HEK293 (cell line): Measurements from ENCODE around the gene KANSL1.

Experiments
- CTCF ChIA-PET: fragments of 350-600 bp; formaldehyde crosslinking; extraction: SDS; loops from one replicate; lab custom pipeline; 2021; ENCODE audit warnings: antibody characterized with exemption; lab: Yijun Ruan, JAX
- POLR2A ChIA-PET: fragments of 300-600 bp; formaldehyde crosslinking; extraction: SDS; loops from one replicate; lab custom pipeline; 2020; ENCODE audit warnings: antibody characterized with exemption, inconsistent platforms; lab: Yijun Ruan, JAX
- H3K27ac ChIP-seq: fragments of 200-500 bp; sonication (Bioruptor generic); 2 replicates; pipeline ENCODE4 v1.5.1; 2014; ENCODE audit warnings: low read depth, low read length, control low read depth, inconsistent platforms; ENCODE audit errors: extremely low read depth
- H3K36me3 ChIP-seq, 2 experiments: fragments of 200-500 bp in 1 of 2; sonication (Bioruptor generic) in 1 of 2; 1 replicate in 1 of 2; 2 replicates in 1 of 2; pipeline ENCODE4 v1.5.1; 2014 to 2017; ENCODE audit warnings: inconsistent platforms in 2 of 2, low read length in 2 of 2; ENCODE audit not compliant: control insufficient read depth in 2 of 2, insufficient read depth in 1 of 2
- H3K4me1 ChIP-seq: fragments of 200-500 bp; sonication (Bioruptor generic); 2 replicates; pipeline ENCODE4 v1.5.1; 2014; ENCODE audit warnings: mild to moderate bottlenecking, low read length, inconsistent platforms; ENCODE audit not compliant: control insufficient read depth, insufficient read depth
- H3K4me3 ChIP-seq: 2 replicates; pipeline ENCODE4 v1.5.1; 2011; ENCODE audit warnings: low read depth, mild to moderate bottlenecking, control low read depth, low read length, moderate library complexity
- H3K9me3 ChIP-seq: fragments of 200-500 bp; sonication (Bioruptor generic); 2 replicates; pipeline ENCODE4 v1.5.1; 2014; ENCODE audit warnings: low read depth, low read length, inconsistent platforms; ENCODE audit not compliant: control insufficient read depth, insufficient read depth
- FEZF1 ChIP-seq: fragments of 450-650 bp; formaldehyde crosslinking; IDR thresholded peaks from 2 replicates; pipeline ENCODE4 v1.5.1; 2016; ENCODE audit warnings: missing biosample characterization, missing genetic modification characterization
- IKZF3 ChIP-seq: fragments of 450-650 bp; IDR thresholded peaks from 2 replicates; pipeline ENCODE4 v1.5.0; 2018; ENCODE audit warnings: missing biosample characterization, mild to moderate bottlenecking, missing genetic modification characterization, moderate library complexity
- PRDM10 ChIP-seq: fragments of 450-650 bp; formaldehyde crosslinking; IDR thresholded peaks from 2 replicates; pipeline ENCODE4 v1.5.1; 2016; ENCODE audit warnings: missing biosample characterization, missing genetic modification characterization
- PRDM6 ChIP-seq: fragments of 450-650 bp; formaldehyde crosslinking; IDR thresholded peaks from 2 replicates; pipeline ENCODE4 v1.5.1; 2017; ENCODE audit warnings: missing biosample characterization, missing genetic modification characterization
- SCRT1 ChIP-seq: fragments of 450-650 bp; formaldehyde crosslinking; IDR thresholded peaks from 2 replicates; pipeline ENCODE4 v1.5.1; 2016; ENCODE audit warnings: missing biosample characterization, missing genetic modification characterization, borderline replicate concordance
- SCRT2 ChIP-seq: fragments of 450-650 bp; formaldehyde crosslinking; IDR thresholded peaks from 2 replicates; pipeline ENCODE4 v1.5.1; 2016; ENCODE audit warnings: missing biosample characterization, missing genetic modification characterization
- WT1 ChIP-seq: fragments of 450-650 bp; formaldehyde crosslinking; IDR thresholded peaks from 2 replicates; pipeline ENCODE4 v1.5.1; 2016; ENCODE audit warnings: missing biosample characterization, missing genetic modification characterization
- ZBTB26 ChIP-seq: fragments of 450-650 bp; formaldehyde crosslinking; optimal IDR thresholded peaks from 2 replicates; pipeline ENCODE3; 2016; ENCODE audit warnings: missing biosample characterization, mild to moderate bottlenecking, missing genetic modification characterization
- ZNF121 ChIP-seq: fragments of 450-650 bp; formaldehyde crosslinking; IDR thresholded peaks from 2 replicates; pipeline ENCODE4 v1.5.1; 2016; ENCODE audit warnings: missing biosample characterization, missing genetic modification characterization
- ZNF362 ChIP-seq: fragments of 450-650 bp; formaldehyde crosslinking; IDR thresholded peaks from 2 replicates; pipeline ENCODE4 v1.5.1; 2016; ENCODE audit warnings: missing biosample characterization, missing genetic modification characterization
- ZNF366 ChIP-seq: fragments of 450-650 bp; formaldehyde crosslinking; conservative IDR thresholded peaks from 2 replicates; pipeline ENCODE4 v1.5.1; 2016; ENCODE audit warnings: missing biosample characterization, missing genetic modification characterization
- ZNF426 ChIP-seq: fragments of 450-650 bp; formaldehyde crosslinking; IDR thresholded peaks from 2 replicates; pipeline ENCODE4 v1.5.1; 2017; ENCODE audit warnings: missing biosample characterization, missing genetic modification characterization, mild to moderate bottlenecking, inconsistent platforms, moderate library complexity
- ZNF664 ChIP-seq: fragments of 450-650 bp; formaldehyde crosslinking; IDR thresholded peaks from 2 replicates; pipeline ENCODE4 v1.5.1; 2016; ENCODE audit warnings: missing biosample characterization, missing genetic modification characterization
- ZNF768 ChIP-seq: fragments of 450-650 bp; formaldehyde crosslinking; IDR thresholded peaks from 2 replicates; pipeline ENCODE4 v1.5.1; 2018; ENCODE audit warnings: missing biosample characterization, mild to moderate bottlenecking, missing genetic modification characterization
- ZNF776 ChIP-seq: fragments of 450-650 bp; formaldehyde crosslinking; IDR thresholded peaks from 2 replicates; pipeline ENCODE4 v1.5.0; 2017; ENCODE audit warnings: missing biosample characterization, missing genetic modification characterization, borderline replicate concordance

KANSL1 gene

GRCh38 chr17:46127524-46127923, 65.7 kb downstream of the KANSL1 start:
- ChIA-PET POLR2A (no interaction called here), CTCF (interaction anchor here (0.7 to 2.5 kb wide), 2 partner anchors 60 to 65 kb away, joined by 3 to 6 read pairs; partner anchors contain the start of gene KANSL1)
- no peak overlapping the region for H3K4me3 ChIP-seq
- no peak overlapping the region for H3K27ac ChIP-seq
- no peaks in the 10 kb centered on the region for H3K9me3 ChIP-seq
- H3K4me1 ChIP-seq = peaks cover 34% of the 10 kb centered on the region
- peaks cover 3% of the 10 kb centered on the region in 2 experiments; a peak in 2 of 3 replicates for H3K36me3 ChIP-seq
- 0 out of 2 replicates have a peak, but pooled peaks have one; percentile 37 for TF ChIP-seq ZNF362
- TF ChIP-seq ZNF121 (tag by site-specific recombination) = peak; percentile 96
- TF ChIP-seq ZNF776 (tag by site-specific recombination) = no peak
- TF ChIP-seq WT1 (tag by site-specific recombination) = no peak
- TF ChIP-seq, all 188 proteins: peak for 2

- ChIA-PET POLR2A (no interaction called here), CTCF (interaction anchor here (0.6 to 2.5 kb wide), 11 partner anchors 12 to 892 kb away, joined by 3 to 6 read pairs (median 3); partner anchors contain the start of gene KANSL1)
- TF ChIP-seq ZBTB26 (no peak), SCRT2 (tag by site-specific recombination) (peak; percentile 91), FEZF1 (0 out of 2 replicates have a peak, but pooled peaks have one; percentile 8), ZNF426 (tag by site-specific recombination) (no peak), SCRT1 (tag by site-specific recombination) (peak; percentile 78), IKZF3 (tag by site-specific recombination) (peak; percentile 21; the same call in 1 of the 2 replicates), ZNF366 (tag by site-specific recombination) (0 out of 2 replicates have a peak, but pooled peaks have one; percentile 14), PRDM6 (tag by site-specific recombination) (peak; percentile 70; the same call in 1 of the 2 replicates), ZNF768 (tag by site-specific recombination) (no peak), ZNF664 (tag by site-specific recombination) (no peak), PRDM10 (tag by site-specific recombination) (peak; percentile 68)
- no peaks in the 10 kb centered on the region for H3K9me3 ChIP-seq
- H3K36me3 ChIP-seq = peaks cover 3% of the 10 kb centered on the region in 2 experiments; a peak in 2 of 3 replicates
- H3K4me3 ChIP-seq = no peak overlapping the region
- no peak overlapping the region for H3K27ac ChIP-seq
- H3K4me1 ChIP-seq = peaks cover 37% of the 10 kb centered on the region
Measured at GRCh38 chr17:46126840-46127239, 66.4 kb downstream of the KANSL1 start.
